Loucy (cell line): Measurements from ENCODE around the gene RCN2.

Source experiments
- CTCF ChIP-seq: fragments of 200-600 bp; sonication (generic); conservative IDR thresholded peaks from 2 replicates; pipeline ENCODE4 v1.5.1; 2014; ENCODE audit warnings: mild to moderate bottlenecking, antibody characterized with exemption, low read length
- EZH2phosphoT487 ChIP-seq: fragments of 200-600 bp; IDR thresholded peaks from 2 replicates; pipeline ENCODE4 v1.6.1; 2018; ENCODE audit warnings: antibody characterized with exemption, mild to moderate bottlenecking, moderate library complexity, borderline replicate concordance

GRCh38 chr15:76939715-76940114 is 8.2 kb downstream of the RCN2 start:
- TF ChIP-seq CTCF, result no peak
- no peak for TF ChIP-seq EZH2phosphoT487
